ENCODE measurements around the gene ZSWIM6. TPM values are rescaled to one million over a fixed set of nuclear protein-coding genes. Genes with fewer than 3 reads are reported as not detected.

ZSWIM6 gene
- total and polyA plus RNA-seq, 11 donors: 1.9 to 14.9 (median 6.3) TPM

- WGBS, 4 donors: 50 to 66% (median 60%) methylated on average over 9 of the region's 9 CpGs
- Histone ChIP-seq H3K9me3 (no peaks in the 10 kb centered on the region), H3K4me3 (no peak overlapping the region), H3K27ac (peak overlapping the region in 7 of 12 donors; percentile 14 to 52 (median 36)), H3K27me3 (peaks cover 0 to 4% (median 0%) of the 10 kb centered on the region in 9 donors), H3K36me3 (no peaks in the 10 kb centered on the region), H3K4me1 (peaks cover 0 to 35% (median 7%) of the 10 kb centered on the region in 12 donors)
- DNase-seq: peak in 4 of 5 donors; percentile 33 to 72 (median 61)
- peak; percentile 78 to 95 (median 89) for ATAC-seq
- intact Hi-C loops (cut with DNase I): loop anchor here in 1 of 10 donors (10.0 kb wide), 1 partner anchor 127 kb away; no protein-coding TSS in a partner anchor
- TF ChIP-seq CTCF (IDR thresholded peaks at IDR 0.05) (no peak), POLR2A (IDR thresholded peaks at IDR 0.05) (no peak)
Measured at GRCh38 chr5:61301341-61302199, 30.5 kb upstream of the ZSWIM6 start.

GRCh38 chr5:61302200-61302563 lies 29.9 kb upstream of the ZSWIM6 start:
- ATAC-seq (no peak), DNase-seq (no peak)
- Histone ChIP-seq H3K4me1 (peaks cover 0 to 35% (median 7%) of the 10 kb centered on the region in 12 donors), H3K36me3 (no peaks in the 10 kb centered on the region), H3K4me3 (no peak overlapping the region), H3K27me3 (peaks cover 0 to 4% (median 0%) of the 10 kb centered on the region in 9 donors), H3K9me3 (no peaks in the 10 kb centered on the region), H3K27ac (peak overlapping the region in 6 of 12 donors; percentile 33 to 52 (median 36))
- intact Hi-C loops (cut with DNase I): loop anchor here in 1 of 10 donors (10.0 kb wide), 1 partner anchor 127 kb away; no protein-coding TSS in a partner anchor
- TF ChIP-seq POLR2A (IDR thresholded peaks at IDR 0.05): no peak
- no peak for TF ChIP-seq CTCF (IDR thresholded peaks at IDR 0.05)
- WGBS, 4 donors: 85 to 91% (median 89%) methylated on average over 4 of the region's 4 CpGs

- H3K4me3 ChIP-seq: peak overlapping the region in 3 of 12 donors; percentile 1 to 6 (median 2)
- 42 to 58% (median 51%) methylated on average over 4 of the region's 4 CpGs for WGBS, 4 donors
- intact Hi-C loops (cut with DNase I): loop anchor here in 1 of 10 donors (10.0 kb wide), 1 partner anchor 129 kb away; no protein-coding TSS in a partner anchor
Measured at GRCh38 chr5:61303346-61303745, 28.7 kb upstream of the ZSWIM6 start.

More at GRCh38 chr5:61303346-61303745, 28.7 kb upstream of the ZSWIM6 start:
- Histone ChIP-seq H3K27me3 (peaks cover 0 to 4% (median 0%) of the 10 kb centered on the region in 9 donors), H3K36me3 (no peaks in the 10 kb centered on the region), H3K9me3 (no peaks in the 10 kb centered on the region), H3K4me1 (peaks cover 0 to 32% (median 7%) of the 10 kb centered on the region in 12 donors), H3K27ac (no peak overlapping the region)
- DNase-seq (no peak), ATAC-seq (no peak)
- TF ChIP-seq POLR2A (IDR thresholded peaks at IDR 0.05): no peak
- no peak for TF ChIP-seq CTCF (IDR thresholded peaks at IDR 0.05)

All from heart left ventricle (tissue), 16 donors.